ENCODE data around the gene USP51. TPM values are rescaled to one million over a fixed set of nuclear protein-coding genes. Genes with fewer than 3 reads are reported as not detected.

USP51 gene
- total RNA-seq: under 1 TPM; 0.50 to 0.86 (median 0.85) TPM
- 2.7 TPM for total RNA-seq (2013)

- under 1% methylated on average over 34 of the region's 34 CpGs for WGBS (ENCODE audit: insufficient coverage)
- ATAC-seq (peak; percentile 46 to 66 (median 52)), DNase-seq (no peak)
- no peaks in the 10 kb centered on the region for H3K27me3 ChIP-seq (ENCODE audit: control insufficient read depth, insufficient read depth, low read length)
- peaks cover 11% of the 10 kb centered on the region for H3K4me1 ChIP-seq (ENCODE audit: control insufficient read depth, insufficient read depth, low read length)
- Mint-ChIP-seq H3K4me1 (peaks cover 0 to 12% of the 10 kb centered on the region in 2 donors), H3K9me3 (no peaks in the 10 kb centered on the region), H3K27me3 (ENCODE audit: low read depth in 2 of 2) (peaks cover 0 to 4% of the 10 kb centered on the region in 2 donors), H3K4me3 (peak within 1 kb of the TSS; percentile 91), H3K36me3 (no peaks in the 10 kb centered on the region), H3K27ac (peak within 1 kb of the TSS; percentile 74 to 91)
- peak within 1 kb of the TSS; percentile 94 for H3K4me3 ChIP-seq (ENCODE audit: low read length)
- intact Hi-C loops (cut with micrococcal nuclease): no loop called here
- H3K36me3 ChIP-seq (ENCODE audit: control insufficient read depth, insufficient read depth, low read length): no peaks in the 10 kb centered on the region
- H3K9me3 ChIP-seq (ENCODE audit: control insufficient read depth, insufficient read depth, low read length): no peaks in the 10 kb centered on the region
- peak within 1 kb of the TSS; percentile 90 for H3K27ac ChIP-seq (ENCODE audit: low read length)
- no peak for TF ChIP-seq CTCF (IDR thresholded peaks at IDR 0.05)
These were observed at the start of gene USP51 for GRCh38 chrX:55489314-55490009. Gene USP51, minus strand, starts transcription at chrX:55489848. Its CDS starts 909 bp downstream, at chrX:55488939.

DNA sequence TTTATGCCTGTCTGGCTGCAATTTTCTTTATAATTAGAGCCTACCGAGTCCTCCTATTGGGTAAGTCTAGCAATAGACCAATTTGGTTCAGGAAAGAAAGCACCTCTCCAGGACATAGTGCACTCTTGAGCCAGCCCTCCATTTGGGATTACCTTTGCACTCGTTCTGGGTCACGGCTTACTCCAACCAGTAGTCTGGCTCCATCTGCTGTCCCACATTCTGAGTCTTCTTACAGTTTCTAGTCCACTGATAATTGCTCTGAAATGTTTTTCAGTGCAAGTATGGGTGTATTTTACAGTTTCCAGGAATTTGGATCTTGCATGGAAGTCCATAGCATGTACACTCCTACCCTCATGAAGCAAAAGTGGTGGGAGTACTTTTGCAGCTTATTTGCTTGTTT is 34.8 kb upstream of the USP51 start:
- 68% methylated on average over 2 of the region's 3 CpGs for WGBS (ENCODE audit: insufficient coverage)
- H3K9me3 ChIP-seq (ENCODE audit: control insufficient read depth, insufficient read depth, low read length): no peaks in the 10 kb centered on the region
- no peak overlapping the region for H3K4me3 ChIP-seq (ENCODE audit: low read length)
- intact Hi-C loops (cut with micrococcal nuclease): no loop called here
- peak in 1 of 2 donors; percentile 2 for DNase-seq
- H3K4me1 ChIP-seq (ENCODE audit: control insufficient read depth, insufficient read depth, low read length): no peaks in the 10 kb centered on the region
- H3K36me3 ChIP-seq (ENCODE audit: control insufficient read depth, insufficient read depth, low read length): no peaks in the 10 kb centered on the region
- Mint-ChIP-seq H3K27ac (no peak overlapping the region), H3K9me3 (no peaks in the 10 kb centered on the region), H3K27me3 (ENCODE audit: low read depth in 2 of 2) (peaks cover 5 to 11% of the 10 kb centered on the region in 2 donors), H3K36me3 (no peaks in the 10 kb centered on the region), H3K4me1 (peaks cover 0 to 4% of the 10 kb centered on the region in 2 donors), H3K4me3 (no peak overlapping the region)
- ATAC-seq: no peak
- no peak overlapping the region for H3K27ac ChIP-seq (ENCODE audit: low read length)
- no peaks in the 10 kb centered on the region for H3K27me3 ChIP-seq (ENCODE audit: control insufficient read depth, insufficient read depth, low read length)
- TF ChIP-seq CTCF (IDR thresholded peaks at IDR 0.05): no peak

- ATAC-seq (no peak), DNase-seq (no peak)
- H3K4me3 ChIP-seq (ENCODE audit: low read length): no peak overlapping the region
- TF ChIP-seq CTCF (IDR thresholded peaks at IDR 0.05): no peak
- no peaks in the 10 kb centered on the region for H3K4me1 ChIP-seq (ENCODE audit: control insufficient read depth, insufficient read depth, low read length)
- H3K4me3 Mint-ChIP-seq: no peak overlapping the region
- peaks cover 0 to 4% of the 10 kb centered on the region in 2 donors for H3K4me1 Mint-ChIP-seq
- H3K27me3 Mint-ChIP-seq (ENCODE audit: low read depth in 2 of 2): peaks cover 5 to 11% of the 10 kb centered on the region in 2 donors
- H3K36me3 Mint-ChIP-seq: no peaks in the 10 kb centered on the region
- H3K9me3 Mint-ChIP-seq: no peaks in the 10 kb centered on the region
- no peaks in the 10 kb centered on the region for H3K9me3 ChIP-seq (ENCODE audit: control insufficient read depth, insufficient read depth, low read length)
- H3K36me3 ChIP-seq (ENCODE audit: control insufficient read depth, insufficient read depth, low read length): no peaks in the 10 kb centered on the region
- intact Hi-C loops (cut with micrococcal nuclease): no loop called here
- H3K27me3 ChIP-seq (ENCODE audit: control insufficient read depth, insufficient read depth, low read length): no peaks in the 10 kb centered on the region
- WGBS (ENCODE audit: insufficient coverage): 100% methylated on average over 1 of the region's 1 CpG
- H3K27ac ChIP-seq (ENCODE audit: low read length): no peak overlapping the region
- no peak overlapping the region for H3K27ac Mint-ChIP-seq
These were observed 33.7 kb upstream of the USP51 start for GRCh38 chrX:55523356-55523755.

Measured in natural killer cell (primary cell).